ENCODE data around the gene PTPRG. TPM values are rescaled to one million over a fixed set of nuclear protein-coding genes. Genes with fewer than 3 reads are reported as not detected.

The PTPRG gene
- total and polyA plus RNA-seq, 10 of the 15 experiments (the other 5 are each of a cell fraction or from before 2014, with no cell fraction given) = 0.29 to 20.7 (median 1.4) TPM

GRCh38 chr3:62287392-62287927 is 726.1 kb downstream of the PTPRG start:
- WGBS (ENCODE audit: insufficient coverage, insufficient replicate concordance, low lambda C conversion rate, missing lambda C conversion rate) = 13% methylated on average over 4 of the region's 4 CpGs
- SMC1A ChIA-PET (ENCODE audit: uncharacterized antibody, unreplicated experiment) = interaction anchor here (1.4 to 2.6 kb wide), 3 partner anchors 9 to 86 kb away, joined by 4 to 11 read pairs (median 10); no protein-coding TSS in a partner anchor
- CTCF ChIA-PET = interaction anchor here (1.6 to 2.1 kb wide), 2 partner anchors 49 to 252 kb away, joined by 3 to 6 read pairs; no protein-coding TSS in a partner anchor
- H3K27me3 ChIP-seq (replicated peaks in 1 of 2; ENCODE audit: control insufficient read depth in 2 of 2, insufficient read depth in 2 of 2, low read length in 1 of 2) = no peaks in the 10 kb centered on the region
- no peak overlapping the region for H3K9ac ChIP-seq (ENCODE audit: control insufficient read depth, insufficient read depth, low read length)
- RAD21 ChIA-PET (ENCODE audit: unreplicated experiment) = interaction anchor here (0.7 kb wide), 1 partner anchor 49 kb away, joined by 3 read pairs; no protein-coding TSS in a partner anchor
- no peak overlapping the region for H3K4me3 ChIP-seq
- H4K20me1 ChIP-seq (ENCODE audit: control insufficient read depth, insufficient read depth) = no peaks in the 10 kb centered on the region
- H3K9me3 ChIP-seq (replicated peaks; ENCODE audit: control insufficient read depth, insufficient read depth, low read length) = no peaks in the 10 kb centered on the region
- no peaks in the 10 kb centered on the region for H3K4me1 ChIP-seq (ENCODE audit: control insufficient read depth, insufficient read depth, low read length)
- intact Hi-C loops (cut with micrococcal nuclease; ENCODE audit: unreplicated experiment) (no loop called here), in situ Hi-C loops (cut with MboI) (no loop called here)
- POLR2A ChIA-PET = no interaction called here
- H2AFZ ChIP-seq (ENCODE audit: control insufficient read depth, low read depth, low read length) = no peak overlapping the region
- H3K36me3 ChIP-seq (ENCODE audit: control insufficient read depth in 2 of 2, insufficient read depth in 2 of 2, low read length in 1 of 2) = no peaks in the 10 kb centered on the region
- TF ChIP-seq CHD1 (IDR thresholded peaks at IDR 0.05; ENCODE audit: low read depth, low read length) (no peak), TCF3 (IDR thresholded peaks at IDR 0.05; ENCODE audit: borderline replicate concordance, insufficient read depth, low read depth, low read length) (no peak), LARP7 (IDR thresholded peaks at IDR 0.05) (no peak), ZNF217 (IDR thresholded peaks at IDR 0.05) (no peak)
- ATAC-seq (no peak), DNase-seq (ENCODE audit: low read depth, low spot score) (no peak), FAIRE-seq (no peak)
- no peaks in the 10 kb centered on the region for H3K79me2 ChIP-seq (ENCODE audit: control insufficient read depth, insufficient read depth, low read length)
- H3K27ac ChIP-seq (ENCODE audit: control insufficient read depth, insufficient read depth) = no peak overlapping the region
- BruUV-seq (replicated peaks) = no TSS peak
- no peak overlapping the region for H3K4me2 ChIP-seq (ENCODE audit: control insufficient read depth, insufficient read depth)

GRCh38 chr3:62289922-62290321 is 728.6 kb downstream of the PTPRG start:
- Histone ChIP-seq H3K27ac (ENCODE audit: control insufficient read depth, insufficient read depth) (no peak overlapping the region), H3K36me3 (ENCODE audit: control insufficient read depth in 2 of 2, insufficient read depth in 2 of 2, low read length in 1 of 2) (no peaks in the 10 kb centered on the region), H4K20me1 (ENCODE audit: control insufficient read depth, insufficient read depth) (no peaks in the 10 kb centered on the region), H3K4me2 (ENCODE audit: control insufficient read depth, insufficient read depth) (no peak overlapping the region), H3K9me3 (replicated peaks; ENCODE audit: control insufficient read depth, insufficient read depth, low read length) (no peaks in the 10 kb centered on the region), H3K79me2 (ENCODE audit: control insufficient read depth, insufficient read depth, low read length) (no peaks in the 10 kb centered on the region), H3K4me1 (ENCODE audit: control insufficient read depth, insufficient read depth, low read length) (no peaks in the 10 kb centered on the region), H3K4me3 (no peak overlapping the region), H2AFZ (ENCODE audit: control insufficient read depth, low read depth, low read length) (no peak overlapping the region), H3K27me3 (replicated peaks in 1 of 2; ENCODE audit: control insufficient read depth in 2 of 2, insufficient read depth in 2 of 2, low read length in 1 of 2) (no peaks in the 10 kb centered on the region), H3K9ac (ENCODE audit: control insufficient read depth, insufficient read depth, low read length) (no peak overlapping the region)
- ATAC-seq (no peak), DNase-seq (ENCODE audit: low read depth, low spot score) (no peak), FAIRE-seq (no peak)
- no TSS peak for BruUV-seq (replicated peaks)
- in situ Hi-C loops (cut with MboI) (no loop called here), intact Hi-C loops (cut with micrococcal nuclease; ENCODE audit: unreplicated experiment) (no loop called here)
- POLR2A ChIA-PET = no interaction called here
- CTCF ChIA-PET = interaction anchor here (0.7 to 1.2 kb wide), 2 partner anchors 89 to 205 kb away, joined by 3 to 4 read pairs; no protein-coding TSS in a partner anchor
- SMC1A ChIA-PET (ENCODE audit: uncharacterized antibody, unreplicated experiment) = interaction anchor here (1.0 to 2.3 kb wide), 4 partner anchors 11 to 89 kb away, joined by 4 to 8 read pairs (median 4); no protein-coding TSS in a partner anchor
- WGBS (ENCODE audit: insufficient coverage, insufficient replicate concordance, low lambda C conversion rate, missing lambda C conversion rate) = 55% methylated on average over 2 of the region's 2 CpGs
- RAD21 ChIA-PET (ENCODE audit: unreplicated experiment) = interaction anchor here (0.6 to 2.5 kb wide), 4 partner anchors 11 to 107 kb away, joined by 3 to 8 read pairs (median 4); no protein-coding TSS in a partner anchor
- no peak for TF ChIP-seq REST (IDR thresholded peaks at IDR 0.05; ENCODE audit: low read depth, low read length)
